Measurements from ENCODE around the gene BCL7B.
"Not testable (repeated sequence)": the region's sequence is repeated elsewhere in the genome, so short reads cannot be mapped to it uniquely, and the experiment has no call there.

BCL7B gene

DNA sequence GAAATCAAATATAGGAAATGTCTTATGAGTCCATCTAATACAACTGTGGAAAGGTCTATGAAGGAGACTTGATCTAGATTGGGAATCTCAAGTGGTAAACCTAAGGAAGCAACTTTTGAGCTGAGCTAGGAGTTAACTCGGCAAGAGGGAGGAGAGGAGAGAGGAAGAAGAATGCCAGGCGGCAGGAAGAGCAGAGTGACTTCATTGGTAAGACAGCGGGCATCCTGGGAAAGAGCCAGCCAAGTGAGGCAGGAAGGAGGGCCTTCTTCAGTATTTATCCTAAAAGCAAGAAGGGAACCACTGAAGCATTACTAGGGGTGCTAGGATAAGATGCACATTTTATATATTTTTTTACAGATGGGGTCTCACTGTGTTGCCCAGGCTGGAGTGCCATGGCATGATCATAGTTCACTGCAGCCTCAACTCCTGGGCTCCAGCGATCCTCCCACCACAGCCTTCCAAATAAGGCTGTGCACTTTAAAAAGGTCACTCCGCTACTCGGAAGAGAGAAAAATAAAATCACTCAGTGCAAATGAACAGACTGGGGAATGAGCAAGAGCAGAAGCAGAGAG lies 2.0 kb downstream of the BCL7B start:
- Histone ChIP-seq H4K91ac (ENCODE audit: low read depth, low read length) (no peak overlapping the region), H3K79me2 (ENCODE audit: control insufficient read depth, insufficient read depth, low read length, poor library complexity) (peaks cover 11% of the 10 kb centered on the region), H3K4ac (ENCODE audit: low read depth, low read length) (peak overlapping the region; percentile 90), H3K36me3 (ENCODE audit: control insufficient read depth in 1 of 2, insufficient read depth in 2 of 2, low read length in 2 of 2) (peaks cover 9 to 18% of the 10 kb centered on the region in 2 experiments), H2AK5ac (ENCODE audit: low read length) (no peak overlapping the region), H4K12ac (ENCODE audit: low read depth, low read length) (no peak overlapping the region), H3K14ac (ENCODE audit: low read length) (no peak overlapping the region), H2BK5ac (ENCODE audit: low read depth, low read length, poor library complexity) (no peak overlapping the region), H3K27me3 (ENCODE audit: insufficient read depth, low read length) (no peaks in the 10 kb centered on the region), H3K4me3 (ENCODE audit: low read depth, low read length) (no peak overlapping the region), H2BK120ac (ENCODE audit: insufficient read depth, low read length, poor library complexity) (no peak overlapping the region), H3K9me3 (ENCODE audit: insufficient read depth, low read depth, low read length) (no peaks in the 10 kb centered on the region), H3K4me2 (ENCODE audit: low read length) (no peak overlapping the region), H3K9ac (ENCODE audit: low read length) (no peak overlapping the region), H3K79me1 (ENCODE audit: low read length) (peaks cover 8% of the 10 kb centered on the region), H3K4me1 (ENCODE audit: control insufficient read depth in 1 of 2, insufficient read depth in 2 of 2, low read length in 2 of 2) (peaks cover 0 to 5% of the 10 kb centered on the region in 2 experiments), H4K8ac (ENCODE audit: low read depth, low read length) (no peak overlapping the region), H2AFZ (ENCODE audit: insufficient read depth, low read length, poor library complexity) (no peak overlapping the region), H2BK12ac (ENCODE audit: low read length) (no peak overlapping the region), H3K23ac (ENCODE audit: low read length) (no peak overlapping the region), H3K18ac (ENCODE audit: low read length) (no peak overlapping the region), H3K27ac (ENCODE audit: low read depth, low read length) (no peak overlapping the region)
- no CpG with 5 or more reads among the region's 6 CpGs for WGBS (ENCODE audit: extremely low coverage, insufficient coverage, insufficient read length)
- no peak for DNase-seq

DNA sequence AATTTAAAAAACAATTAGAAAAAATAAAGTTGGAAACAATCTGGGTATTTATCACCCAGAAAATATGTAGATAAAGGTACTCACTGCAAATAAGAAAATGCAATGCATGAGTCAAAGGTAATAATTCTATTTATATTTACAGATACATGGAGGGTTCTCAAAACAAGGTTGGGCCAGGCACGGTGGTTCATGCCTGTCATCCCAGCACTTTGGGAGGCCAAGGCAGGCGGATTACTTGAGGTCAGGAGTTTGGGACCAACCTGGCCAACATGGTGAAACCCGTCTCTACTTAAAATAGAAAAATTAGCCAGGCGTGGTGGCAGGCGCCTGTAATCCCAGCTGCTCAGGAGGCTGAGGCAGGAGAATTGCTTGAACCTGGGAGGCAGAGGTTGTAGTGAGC lies 7.4 kb downstream of the BCL7B start:
- peaks cover 16 to 24% of the 10 kb centered on the region in 2 experiments for H3K36me3 ChIP-seq (ENCODE audit: control insufficient read depth in 1 of 2, insufficient read depth in 2 of 2, low read length in 2 of 2)
- not testable (repeated sequence) for H3K14ac ChIP-seq (ENCODE audit: low read length); H2BK12ac ChIP-seq (ENCODE audit: low read length); H3K4ac ChIP-seq (ENCODE audit: low read depth, low read length); H3K4me3 ChIP-seq (ENCODE audit: low read depth, low read length); H3K18ac ChIP-seq (ENCODE audit: low read length); H3K23ac ChIP-seq (ENCODE audit: low read length); H3K79me2 ChIP-seq (ENCODE audit: control insufficient read depth, insufficient read depth, low read length, poor library complexity); H3K27ac ChIP-seq (ENCODE audit: low read depth, low read length); DNase-seq; H3K79me1 ChIP-seq (ENCODE audit: low read length); H4K12ac ChIP-seq (ENCODE audit: low read depth, low read length); H4K8ac ChIP-seq (ENCODE audit: low read depth, low read length); H3K9ac ChIP-seq (ENCODE audit: low read length); H3K9me3 ChIP-seq (ENCODE audit: insufficient read depth, low read depth, low read length); H4K91ac ChIP-seq (ENCODE audit: low read depth, low read length); H3K27me3 ChIP-seq (ENCODE audit: insufficient read depth, low read length); H2AK5ac ChIP-seq (ENCODE audit: low read length); H3K4me2 ChIP-seq (ENCODE audit: low read length); H2BK120ac ChIP-seq (ENCODE audit: insufficient read depth, low read length, poor library complexity); H2AFZ ChIP-seq (ENCODE audit: insufficient read depth, low read length, poor library complexity); H2BK5ac ChIP-seq (ENCODE audit: low read depth, low read length, poor library complexity); H3K4me1 ChIP-seq (ENCODE audit: control insufficient read depth in 1 of 2, insufficient read depth in 2 of 2, low read length in 2 of 2)
- WGBS (ENCODE audit: extremely low coverage, insufficient coverage, insufficient read length): no CpG with 5 or more reads among the region's 5 CpGs

DNA sequence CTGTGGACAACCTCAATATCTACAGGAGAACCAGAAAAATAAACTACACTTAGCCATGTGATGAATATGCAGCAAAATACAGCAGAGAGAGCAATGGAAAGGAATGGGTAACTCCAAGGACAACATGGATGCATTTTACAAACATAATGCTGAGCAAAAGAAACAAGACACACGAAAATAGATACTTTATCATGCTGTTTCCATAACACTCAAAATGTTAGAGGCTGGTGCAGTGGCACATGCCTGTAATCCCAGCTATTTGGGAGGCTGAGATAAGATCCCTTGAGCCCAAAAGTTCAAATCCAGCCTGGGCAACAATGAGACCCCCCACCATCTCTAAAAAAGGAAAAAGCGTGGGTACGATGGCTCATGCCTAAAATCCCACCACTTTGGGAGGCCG lies 8.3 kb downstream of the BCL7B start:
- DNase-seq: no peak
- no peak overlapping the region for H3K4ac ChIP-seq (ENCODE audit: low read depth, low read length)
- no peak overlapping the region for H3K27ac ChIP-seq (ENCODE audit: low read depth, low read length)
- H2AK5ac ChIP-seq (ENCODE audit: low read length): no peak overlapping the region
- H2AFZ ChIP-seq (ENCODE audit: insufficient read depth, low read length, poor library complexity): no peak overlapping the region
- no peak overlapping the region for H3K9ac ChIP-seq (ENCODE audit: low read length)
- H3K27me3 ChIP-seq (ENCODE audit: insufficient read depth, low read length): no peaks in the 10 kb centered on the region
- no peaks in the 10 kb centered on the region for H3K4me1 ChIP-seq (ENCODE audit: control insufficient read depth in 1 of 2, insufficient read depth in 2 of 2, low read length in 2 of 2)
- no CpG with 5 or more reads among the region's 4 CpGs for WGBS (ENCODE audit: extremely low coverage, insufficient coverage, insufficient read length)
- H2BK120ac ChIP-seq (ENCODE audit: insufficient read depth, low read length, poor library complexity): no peak overlapping the region
- H4K12ac ChIP-seq (ENCODE audit: low read depth, low read length): no peak overlapping the region
- no peak overlapping the region for H4K91ac ChIP-seq (ENCODE audit: low read depth, low read length)
- no peaks in the 10 kb centered on the region for H3K79me2 ChIP-seq (ENCODE audit: control insufficient read depth, insufficient read depth, low read length, poor library complexity)
- H3K4me3 ChIP-seq (ENCODE audit: low read depth, low read length): no peak overlapping the region
- H3K23ac ChIP-seq (ENCODE audit: low read length): no peak overlapping the region
- no peak overlapping the region for H3K4me2 ChIP-seq (ENCODE audit: low read length)
- H3K14ac ChIP-seq (ENCODE audit: low read length): no peak overlapping the region
- H3K36me3 ChIP-seq (ENCODE audit: control insufficient read depth in 1 of 2, insufficient read depth in 2 of 2, low read length in 2 of 2): peaks cover 14 to 24% of the 10 kb centered on the region in 2 experiments
- H3K18ac ChIP-seq (ENCODE audit: low read length): no peak overlapping the region
- H4K8ac ChIP-seq (ENCODE audit: low read depth, low read length): no peak overlapping the region
- no peak overlapping the region for H2BK5ac ChIP-seq (ENCODE audit: low read depth, low read length, poor library complexity)
- no peaks in the 10 kb centered on the region for H3K9me3 ChIP-seq (ENCODE audit: insufficient read depth, low read depth, low read length)
- no peak overlapping the region for H2BK12ac ChIP-seq (ENCODE audit: low read length)
- H3K79me1 ChIP-seq (ENCODE audit: low read length): no peaks in the 10 kb centered on the region

DNA sequence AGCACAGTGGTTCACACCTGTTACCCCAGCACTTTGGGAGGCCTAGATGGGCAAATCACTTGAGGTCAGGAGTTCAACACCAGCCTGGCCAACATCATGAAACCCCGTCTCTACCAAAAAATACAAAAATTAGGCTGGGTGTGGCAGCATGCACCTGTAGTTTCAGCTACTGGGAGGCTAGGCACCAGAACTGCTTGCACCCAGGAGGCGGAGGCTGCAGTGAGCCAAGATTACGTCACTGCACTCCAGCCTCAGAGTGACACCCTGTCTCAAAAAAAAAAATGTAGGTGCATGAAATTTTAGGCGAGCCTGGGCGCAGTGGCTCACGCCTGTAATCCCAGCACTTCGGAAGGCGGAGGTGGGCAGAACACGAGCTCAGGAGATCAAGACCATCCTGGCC lies 9.6 kb downstream of the BCL7B start:
- no peak overlapping the region for H3K18ac ChIP-seq (ENCODE audit: low read length)
- H3K23ac ChIP-seq (ENCODE audit: low read length): no peak overlapping the region
- WGBS (ENCODE audit: extremely low coverage, insufficient coverage, insufficient read length): no CpG with 5 or more reads among the region's 9 CpGs
- H2BK120ac ChIP-seq (ENCODE audit: insufficient read depth, low read length, poor library complexity): no peak overlapping the region
- H3K9me3 ChIP-seq (ENCODE audit: insufficient read depth, low read depth, low read length): no peaks in the 10 kb centered on the region
- no peak overlapping the region for H3K9ac ChIP-seq (ENCODE audit: low read length)
- no peak overlapping the region for H4K12ac ChIP-seq (ENCODE audit: low read depth, low read length)
- H3K4me3 ChIP-seq (ENCODE audit: low read depth, low read length): no peak overlapping the region
- DNase-seq: no peak
- no peak overlapping the region for H3K4me2 ChIP-seq (ENCODE audit: low read length)
- no peak overlapping the region for H3K4ac ChIP-seq (ENCODE audit: low read depth, low read length)
- H2BK5ac ChIP-seq (ENCODE audit: low read depth, low read length, poor library complexity): no peak overlapping the region
- no peak overlapping the region for H2AFZ ChIP-seq (ENCODE audit: insufficient read depth, low read length, poor library complexity)
- no peaks in the 10 kb centered on the region for H3K4me1 ChIP-seq (ENCODE audit: control insufficient read depth in 1 of 2, insufficient read depth in 2 of 2, low read length in 2 of 2)
- no peak overlapping the region for H3K14ac ChIP-seq (ENCODE audit: low read length)
- peaks cover 17 to 21% of the 10 kb centered on the region in 2 experiments for H3K36me3 ChIP-seq (ENCODE audit: control insufficient read depth in 1 of 2, insufficient read depth in 2 of 2, low read length in 2 of 2)
- H3K79me1 ChIP-seq (ENCODE audit: low read length): no peaks in the 10 kb centered on the region
- no peaks in the 10 kb centered on the region for H3K79me2 ChIP-seq (ENCODE audit: control insufficient read depth, insufficient read depth, low read length, poor library complexity)
- H3K27ac ChIP-seq (ENCODE audit: low read depth, low read length): no peak overlapping the region
- H2BK12ac ChIP-seq (ENCODE audit: low read length): no peak overlapping the region
- no peak overlapping the region for H4K8ac ChIP-seq (ENCODE audit: low read depth, low read length)
- no peak overlapping the region for H2AK5ac ChIP-seq (ENCODE audit: low read length)
- no peak overlapping the region for H4K91ac ChIP-seq (ENCODE audit: low read depth, low read length)
- H3K27me3 ChIP-seq (ENCODE audit: insufficient read depth, low read length): no peaks in the 10 kb centered on the region

Measured in trophoblast cell (in vitro differentiated cells and primary cell).